GM21723 (cell line): Measurements from ENCODE around the gene KLRK1.
"Not testable (repeated sequence)": the region's sequence is repeated elsewhere in the genome, so short reads cannot be mapped to it uniquely, and the experiment has no call there.

Experiments used
- ATAC-seq: cut with Tn5 transposase; IDR thresholded peaks from one replicate; pipeline ENCODE4 v1.9.1; 2021; ENCODE audit warnings: mild to moderate bottlenecking, moderate library complexity; ENCODE audit not compliant: unreplicated experiment

Gene KLRK1

GRCh38 chr12:10388624-10389413 is 1.0 kb downstream of the KLRK1 start:
- no peak for ATAC-seq

GRCh38 chr12:10387498-10387897 is 2.3 kb downstream of the KLRK1 start:
- ATAC-seq: not testable (repeated sequence)

- ATAC-seq: no peak
These were observed 3.0 kb downstream of the KLRK1 start for GRCh38 chr12:10386857-10387256.

DNA sequence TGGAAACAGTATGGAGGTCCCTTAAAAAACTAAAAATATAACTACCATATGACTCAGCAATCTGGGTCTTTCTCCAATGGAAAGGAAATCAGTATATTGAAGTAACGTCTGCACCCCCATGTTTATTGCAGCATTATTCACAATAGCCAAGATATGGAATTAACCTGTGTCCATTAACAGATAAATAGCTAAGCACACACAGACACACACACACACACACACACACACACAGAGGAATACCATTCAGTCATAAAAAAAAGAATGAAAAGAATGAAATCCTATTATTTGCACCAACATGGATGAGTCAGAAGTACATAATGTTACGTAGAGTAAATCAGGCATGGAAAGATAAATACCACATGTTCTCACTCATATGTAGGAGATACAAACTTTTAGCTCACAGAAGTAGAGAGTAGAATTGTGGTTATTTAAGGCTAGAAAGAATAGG is 4.7 kb downstream of the KLRK1 start:
- no peak for ATAC-seq

GRCh38 chr12:10384191-10384590 is 5.7 kb downstream of the KLRK1 start:
- no peak for ATAC-seq

- no peak for ATAC-seq
These were observed 7.8 kb downstream of the KLRK1 start for GRCh38 chr12:10381928-10382628.

GRCh38 chr12:10378737-10379136 is 11.1 kb downstream of the KLRK1 start:
- ATAC-seq: not testable (repeated sequence)

- ATAC-seq: no peak
These were observed 15.2 kb downstream of the KLRK1 start for GRCh38 chr12:10374624-10375018.

DNA sequence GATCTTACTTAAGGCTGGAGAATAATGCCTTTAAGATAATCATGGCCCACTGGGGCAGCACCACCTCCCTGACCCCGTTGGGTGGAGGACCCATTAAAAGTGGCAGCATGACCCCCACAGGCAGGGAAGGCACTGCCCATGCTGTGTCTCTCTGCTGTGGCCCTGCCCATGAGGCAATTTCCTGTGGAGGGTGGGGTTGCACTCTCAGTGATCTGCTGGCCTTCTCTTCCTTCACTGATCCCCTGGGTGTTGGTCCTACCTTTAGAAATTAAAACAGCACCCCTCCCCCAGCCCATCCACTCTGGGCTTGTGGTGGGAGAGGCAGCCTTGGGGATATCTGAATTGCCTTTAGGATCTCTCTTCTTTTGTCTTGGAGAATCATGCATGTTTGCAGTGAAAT is 17.3 kb downstream of the KLRK1 start:
- no peak for ATAC-seq

DNA sequence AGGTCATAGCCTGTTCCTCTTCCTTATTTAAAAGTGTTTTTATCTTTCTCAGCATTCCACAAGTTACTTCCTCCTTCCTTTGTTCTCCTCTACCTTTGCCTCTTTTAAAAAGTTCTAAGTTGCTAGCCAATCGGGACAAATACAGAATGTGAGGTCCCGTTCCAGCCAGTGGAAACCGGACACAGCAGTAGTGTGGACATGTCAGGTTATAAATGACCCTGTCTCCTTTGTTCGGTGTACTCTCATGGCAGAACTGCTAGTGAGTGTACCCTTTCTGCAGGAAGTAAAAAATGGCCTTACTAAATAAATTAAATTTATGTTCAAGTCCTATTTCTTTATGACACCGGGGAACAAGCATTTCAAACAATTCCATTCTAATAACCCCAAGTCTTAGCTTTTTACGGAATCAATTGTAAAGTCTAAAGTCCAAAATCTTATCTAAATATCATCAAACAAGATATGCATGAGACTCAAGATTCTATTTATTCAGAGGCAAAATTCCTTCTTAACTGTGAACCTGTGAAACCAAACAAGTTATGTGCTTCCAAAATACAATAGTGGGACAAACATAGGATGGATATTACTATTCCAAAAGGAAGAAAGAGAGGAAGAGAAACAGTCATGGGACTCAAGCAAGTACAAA is 17.8 kb downstream of the KLRK1 start:
- not testable (repeated sequence) for ATAC-seq

- no peak for ATAC-seq
These were observed 20.1 kb downstream of the KLRK1 start for GRCh38 chr12:10369557-10370415.

GRCh38 chr12:10368206-10369171 is 21.4 kb downstream of the KLRK1 start:
- no peak for ATAC-seq

DNA sequence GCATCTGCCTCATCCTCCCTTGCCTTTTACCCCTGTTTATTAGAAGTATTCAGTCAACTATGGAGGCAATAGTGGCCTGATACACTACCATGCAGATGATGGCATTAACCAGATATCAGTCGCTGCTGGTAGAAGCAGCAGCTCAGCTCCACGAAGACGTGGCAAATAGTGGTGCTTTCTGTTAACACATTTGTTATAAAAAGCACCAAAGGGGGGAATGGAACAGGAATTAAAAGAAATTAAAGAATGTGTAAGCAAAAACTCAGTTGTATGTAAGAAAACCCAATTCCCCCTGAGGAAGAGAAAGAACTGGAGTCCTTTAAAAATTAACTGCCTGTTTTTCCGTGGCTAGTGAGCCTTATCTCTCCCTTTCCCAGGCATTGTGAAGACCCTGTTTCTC is 22.1 kb downstream of the KLRK1 start:
- not testable (repeated sequence) for ATAC-seq

- no peak for ATAC-seq
These were observed 23.0 kb downstream of the KLRK1 start for GRCh38 chr12:10366875-10367274.

GRCh38 chr12:10365696-10366405 is 24.0 kb downstream of the KLRK1 start:
- no peak for ATAC-seq

- ATAC-seq: peak; percentile 69
These were observed 24.8 kb downstream of the KLRK1 start for GRCh38 chr12:10364815-10365622.

- peak; percentile 86 for ATAC-seq
These were observed 25.7 kb downstream of the KLRK1 start for GRCh38 chr12:10363914-10364814.
